Measurements from ENCODE around the gene IFT88.

IFT88 gene

DNA sequence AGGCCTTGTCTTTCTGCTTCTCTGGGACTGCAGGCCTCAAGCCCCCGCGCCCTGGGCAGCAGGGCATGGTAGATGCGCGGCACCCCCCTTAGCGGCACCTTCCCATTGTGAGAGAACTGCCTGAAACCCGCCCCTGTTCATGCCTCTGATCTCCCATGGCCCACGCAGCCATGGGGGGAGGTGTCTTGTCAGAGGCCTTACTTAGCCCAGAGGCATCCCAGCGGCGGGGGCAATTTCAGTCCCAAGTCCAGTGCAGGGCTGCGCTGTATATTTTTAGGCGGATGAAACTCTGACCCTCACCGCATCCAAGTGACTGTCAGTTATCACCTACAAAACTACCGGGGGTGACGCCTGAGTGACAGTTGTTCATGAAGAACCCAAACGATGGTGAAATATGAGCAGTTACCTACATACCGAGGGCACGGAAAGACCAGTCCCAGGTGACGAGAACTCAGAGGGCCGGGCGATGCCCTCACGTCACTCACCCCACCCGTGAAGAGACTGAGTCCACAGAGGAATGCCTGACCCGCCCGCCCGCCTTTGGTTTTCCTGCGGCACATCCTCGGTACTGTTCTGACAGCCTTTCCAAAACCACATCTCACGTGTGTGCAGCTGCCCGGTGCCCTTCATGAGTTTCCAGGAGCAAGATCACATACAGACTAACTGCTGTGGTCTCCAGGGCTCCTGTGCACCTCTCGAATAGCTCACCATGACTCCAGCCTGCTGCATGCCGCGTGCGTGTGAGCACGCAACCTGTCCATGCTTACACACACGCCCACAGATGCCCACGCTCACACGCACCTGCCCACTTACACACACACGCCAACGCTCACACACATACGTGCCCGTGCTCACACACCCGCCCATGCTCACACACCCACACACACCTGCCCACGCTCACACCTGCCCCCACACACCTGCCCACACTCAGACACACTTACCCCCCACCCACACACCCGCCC lies 150.9 kb downstream of the IFT88 start:
- H3K4me2 ChIP-seq (ENCODE audit: low read depth, low read length, poor library complexity, severe bottlenecking), result no peak overlapping the region
- TF ChIP-seq, protein P1, sequence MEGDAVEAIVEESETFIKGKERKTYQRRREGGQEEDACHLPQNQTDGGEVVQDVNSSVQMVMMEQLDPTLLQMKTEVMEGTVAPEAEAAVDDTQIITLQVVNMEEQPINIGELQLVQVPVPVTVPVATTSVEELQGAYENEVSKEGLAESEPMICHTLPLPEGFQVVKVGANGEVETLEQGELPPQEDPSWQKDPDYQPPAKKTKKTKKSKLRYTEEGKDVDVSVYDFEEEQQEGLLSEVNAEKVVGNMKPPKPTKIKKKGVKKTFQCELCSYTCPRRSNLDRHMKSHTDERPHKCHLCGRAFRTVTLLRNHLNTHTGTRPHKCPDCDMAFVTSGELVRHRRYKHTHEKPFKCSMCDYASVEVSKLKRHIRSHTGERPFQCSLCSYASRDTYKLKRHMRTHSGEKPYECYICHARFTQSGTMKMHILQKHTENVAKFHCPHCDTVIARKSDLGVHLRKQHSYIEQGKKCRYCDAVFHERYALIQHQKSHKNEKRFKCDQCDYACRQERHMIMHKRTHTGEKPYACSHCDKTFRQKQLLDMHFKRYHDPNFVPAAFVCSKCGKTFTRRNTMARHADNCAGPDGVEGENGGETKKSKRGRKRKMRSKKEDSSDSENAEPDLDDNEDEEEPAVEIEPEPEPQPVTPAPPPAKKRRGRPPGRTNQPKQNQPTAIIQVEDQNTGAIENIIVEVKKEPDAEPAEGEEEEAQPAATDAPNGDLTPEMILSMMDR (IDR thresholded peaks at IDR 0.05; ENCODE audit: insufficient read depth, low read length, poor library complexity, severe bottlenecking), result no peak
- TF ChIP-seq EZH2phosphoT487 (conservative IDR thresholded peaks at IDR 0.05; ENCODE audit: low read length), result no peak
- H3K27me3 ChIP-seq (ENCODE audit: low read length), result no peaks in the 10 kb centered on the region
- no peaks in the 10 kb centered on the region for H3K79me2 ChIP-seq (ENCODE audit: insufficient read depth, low read length)
- no peaks in the 10 kb centered on the region for H3K9me2 ChIP-seq (replicated peaks; ENCODE audit: insufficient read depth, low read length)
- no peak overlapping the region for H2AFZ ChIP-seq (ENCODE audit: low read depth, low read length, severe bottlenecking)
- no peak overlapping the region for H3K9ac ChIP-seq (ENCODE audit: low read length)
- no peaks in the 10 kb centered on the region for H3K9me3 ChIP-seq (ENCODE audit: insufficient read depth, low read length)
- no peaks in the 10 kb centered on the region for H3F3A ChIP-seq (ENCODE audit: insufficient read depth)
- H3K36me3 ChIP-seq (ENCODE audit: low read length), result no peaks in the 10 kb centered on the region
- no peaks in the 10 kb centered on the region for H4K20me1 ChIP-seq (ENCODE audit: low read depth, low read length)
- H3K4me3 ChIP-seq (ENCODE audit: insufficient read depth, low read length, poor library complexity, severe bottlenecking), result no peak overlapping the region
- H3K27ac ChIP-seq (ENCODE audit: low read depth, low read length), result no peak overlapping the region

DNA sequence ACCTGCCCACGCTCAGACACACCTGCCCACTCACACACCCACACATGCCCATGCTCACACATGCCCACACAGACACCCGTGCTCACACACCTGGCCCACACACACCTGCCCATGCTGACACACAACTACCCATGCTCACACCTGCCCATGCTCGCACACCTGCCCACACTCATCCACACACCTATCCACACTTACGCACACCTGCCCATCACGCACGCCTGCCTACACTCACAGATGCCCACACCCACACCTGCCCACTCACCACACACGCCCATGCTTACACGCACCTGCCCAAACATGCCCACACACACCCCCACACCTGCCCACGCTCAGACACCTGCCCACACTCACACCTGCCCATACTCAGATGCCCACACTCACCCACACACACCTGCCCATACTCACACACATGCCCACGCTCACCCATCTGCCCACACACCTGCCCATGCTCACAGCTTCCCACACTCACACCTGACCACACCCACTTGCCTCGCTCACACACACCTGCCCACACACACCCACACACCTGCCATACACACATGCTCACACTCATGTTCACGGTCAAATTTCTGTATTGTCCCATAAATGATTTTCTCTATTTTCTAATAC lies 152.1 kb downstream of the IFT88 start:
- Histone ChIP-seq H3K79me2 (ENCODE audit: insufficient read depth, low read length) (no peaks in the 10 kb centered on the region), H3K36me3 (ENCODE audit: low read length) (no peaks in the 10 kb centered on the region), H4K20me1 (ENCODE audit: low read depth, low read length) (no peaks in the 10 kb centered on the region), H3K4me2 (ENCODE audit: low read depth, low read length, poor library complexity, severe bottlenecking) (no peak overlapping the region), H3K27me3 (ENCODE audit: low read length) (no peaks in the 10 kb centered on the region), H2AFZ (ENCODE audit: low read depth, low read length, severe bottlenecking) (no peak overlapping the region), H3K9me3 (ENCODE audit: insufficient read depth, low read length) (no peaks in the 10 kb centered on the region), H3F3A (ENCODE audit: insufficient read depth) (no peaks in the 10 kb centered on the region), H3K9ac (ENCODE audit: low read length) (no peak overlapping the region), H3K9me2 (replicated peaks; ENCODE audit: insufficient read depth, low read length) (no peaks in the 10 kb centered on the region), H3K27ac (ENCODE audit: low read depth, low read length) (no peak overlapping the region), H3K4me3 (ENCODE audit: insufficient read depth, low read length, poor library complexity, severe bottlenecking) (no peak overlapping the region)
- no peak for TF ChIP-seq EZH2phosphoT487 (conservative IDR thresholded peaks at IDR 0.05; ENCODE audit: low read length)
- TF ChIP-seq, protein P1 (IDR thresholded peaks at IDR 0.05; ENCODE audit: insufficient read depth, low read length, poor library complexity, severe bottlenecking), result no peak

DNA sequence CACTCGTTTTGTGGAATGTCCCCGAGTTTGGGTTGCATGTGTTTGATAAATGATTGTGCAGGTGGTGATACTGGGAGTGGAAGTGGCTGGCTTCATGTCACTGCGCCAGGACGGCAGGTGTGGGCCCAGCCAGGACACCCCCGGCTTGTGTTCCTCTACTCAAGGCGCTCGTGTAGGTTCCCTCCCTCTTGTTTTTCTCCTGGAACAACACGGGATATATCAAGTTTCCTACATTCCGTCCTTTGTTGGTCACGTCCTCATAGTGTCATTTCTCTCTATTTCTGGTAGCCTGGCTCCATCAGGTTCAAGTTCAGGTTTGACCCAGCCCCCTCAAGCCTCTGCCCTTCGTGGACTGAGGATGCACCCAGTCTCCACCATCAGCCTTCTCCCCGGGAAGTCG lies 152.8 kb downstream of the IFT88 start:
- no peak overlapping the region for H3K9ac ChIP-seq (ENCODE audit: low read length)
- H4K20me1 ChIP-seq (ENCODE audit: low read depth, low read length), result no peaks in the 10 kb centered on the region
- no peak overlapping the region for H3K27ac ChIP-seq (ENCODE audit: low read depth, low read length)
- no peaks in the 10 kb centered on the region for H3K27me3 ChIP-seq (ENCODE audit: low read length)
- no peaks in the 10 kb centered on the region for H3K9me2 ChIP-seq (replicated peaks; ENCODE audit: insufficient read depth, low read length)
- H3F3A ChIP-seq (ENCODE audit: insufficient read depth), result no peaks in the 10 kb centered on the region
- H3K79me2 ChIP-seq (ENCODE audit: insufficient read depth, low read length), result no peaks in the 10 kb centered on the region
- TF ChIP-seq EZH2phosphoT487 (conservative IDR thresholded peaks at IDR 0.05; ENCODE audit: low read length), result no peak
- H3K36me3 ChIP-seq (ENCODE audit: low read length), result no peaks in the 10 kb centered on the region
- H3K4me3 ChIP-seq (ENCODE audit: insufficient read depth, low read length, poor library complexity, severe bottlenecking), result no peak overlapping the region
- H3K4me2 ChIP-seq (ENCODE audit: low read depth, low read length, poor library complexity, severe bottlenecking), result no peak overlapping the region
- no peaks in the 10 kb centered on the region for H3K9me3 ChIP-seq (ENCODE audit: insufficient read depth, low read length)
- H2AFZ ChIP-seq (ENCODE audit: low read depth, low read length, severe bottlenecking), result no peak overlapping the region

DNA sequence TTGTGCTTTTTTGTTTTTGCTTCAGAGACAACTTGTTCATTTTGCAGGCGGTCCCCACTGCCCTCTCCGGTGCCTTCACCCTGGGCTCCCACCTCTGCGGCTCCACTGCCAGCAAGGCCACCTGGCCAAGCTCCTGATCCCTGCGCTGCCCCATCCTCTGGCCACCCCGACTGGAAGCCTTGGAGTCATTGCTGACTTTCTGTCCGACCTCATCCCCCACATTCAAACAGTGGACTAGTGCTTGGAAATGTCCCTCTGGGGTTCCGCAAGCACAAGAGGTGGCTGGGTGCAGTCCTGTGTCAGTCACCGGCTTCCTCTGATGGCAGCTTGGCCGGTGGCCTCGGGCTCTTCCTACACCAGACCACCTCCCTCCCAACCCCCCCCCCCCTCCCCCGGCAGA lies 153.5 kb downstream of the IFT88 start:
- no peaks in the 10 kb centered on the region for H3K9me2 ChIP-seq (replicated peaks; ENCODE audit: insufficient read depth, low read length)
- H3K4me3 ChIP-seq (ENCODE audit: insufficient read depth, low read length, poor library complexity, severe bottlenecking), result no peak overlapping the region
- no peak overlapping the region for H2AFZ ChIP-seq (ENCODE audit: low read depth, low read length, severe bottlenecking)
- no peaks in the 10 kb centered on the region for H3K9me3 ChIP-seq (ENCODE audit: insufficient read depth, low read length)
- H4K20me1 ChIP-seq (ENCODE audit: low read depth, low read length), result no peaks in the 10 kb centered on the region
- H3K9ac ChIP-seq (ENCODE audit: low read length), result no peak overlapping the region
- H3K79me2 ChIP-seq (ENCODE audit: insufficient read depth, low read length), result no peaks in the 10 kb centered on the region
- no peak overlapping the region for H3K4me2 ChIP-seq (ENCODE audit: low read depth, low read length, poor library complexity, severe bottlenecking)
- H3K36me3 ChIP-seq (ENCODE audit: low read length), result no peaks in the 10 kb centered on the region
- TF ChIP-seq, protein P1 (IDR thresholded peaks at IDR 0.05; ENCODE audit: insufficient read depth, low read length, poor library complexity, severe bottlenecking), result no peak
- TF ChIP-seq EZH2phosphoT487 (conservative IDR thresholded peaks at IDR 0.05; ENCODE audit: low read length), result no peak
- no peaks in the 10 kb centered on the region for H3K27me3 ChIP-seq (ENCODE audit: low read length)
- no peak overlapping the region for H3K27ac ChIP-seq (ENCODE audit: low read depth, low read length)
- no peaks in the 10 kb centered on the region for H3F3A ChIP-seq (ENCODE audit: insufficient read depth)

Data from SU-DHL-6 (cell line).